Hematopoietic multipotent progenitor cell (in vitro differentiated cells): Measurements from ENCODE around the gene NHSL1. TPM values are rescaled to one million over a fixed set of nuclear protein-coding genes. Genes with fewer than 3 reads are reported as not detected.
A peak's percentile ranks its signal among the peaks of the same experiment; 100 is the strongest.

ENCODE experiments used
- DNase-seq, 3 donors: peaks; one replicate each; pipeline ENCODE4 v3.0.0-alpha.2; 2011 to 2015; ENCODE audit warnings: low read depth in 2 of 3, low spot score in 2 of 3
- total RNA-seq: library from RNA; depleted of rRNA; stranded (reverse); fragments of >200 nt; gene quantifications from one replicate; pipeline ENCODE4 v1.2.3, GENCODE V29; 2012

NHSL1 gene
- total RNA-seq, 1 donor, result 1.6 TPM

- no peak for DNase-seq
Measured at GRCh38 chr6:138523347-138524210, 24.3 kb upstream of the NHSL1 start.

DNA sequence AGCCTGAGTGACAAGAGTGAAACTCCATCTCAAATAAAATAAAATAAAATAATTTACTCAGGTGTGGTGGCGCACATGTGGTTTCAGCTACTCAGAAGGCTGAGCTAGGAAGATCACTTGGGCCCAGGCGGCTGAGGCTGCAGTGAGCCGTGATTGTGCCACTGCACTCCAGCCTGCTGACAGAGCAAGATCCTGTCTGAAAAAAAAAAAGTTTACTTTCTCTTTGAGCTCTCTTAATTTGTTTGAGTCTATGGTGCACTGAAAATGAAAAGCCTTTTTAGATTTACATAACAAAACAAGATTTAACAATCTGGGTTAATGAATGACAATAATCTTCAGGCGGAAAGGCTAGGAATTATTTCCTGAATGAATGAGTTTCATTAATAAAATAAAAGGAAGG lies 23.3 kb upstream of the NHSL1 start:
- DNase-seq, result peak in 1 of 3 donors; percentile 37

DNA sequence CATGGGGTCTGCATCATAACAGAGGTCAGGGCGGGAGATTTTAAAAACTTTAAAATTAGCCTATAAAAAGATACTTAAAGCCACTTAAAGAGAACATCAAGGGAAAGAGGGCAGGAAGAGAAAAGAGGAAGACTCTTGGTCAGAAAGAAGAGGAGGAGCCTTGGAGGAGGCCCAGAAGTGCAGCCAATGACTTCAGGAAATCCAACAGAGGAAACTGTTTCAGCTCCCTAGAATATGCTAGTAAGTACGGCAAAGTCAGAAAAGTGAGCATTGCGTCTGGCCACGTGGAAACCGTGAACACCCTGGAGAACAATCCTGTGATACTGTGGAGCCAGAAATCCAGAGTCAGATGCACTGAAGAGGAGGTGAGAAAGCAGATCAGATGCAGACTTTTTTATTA lies 22.5 kb upstream of the NHSL1 start:
- peak in 1 of 3 donors; percentile 64 for DNase-seq

GRCh38 chr6:138520463-138520862 lies 21.2 kb upstream of the NHSL1 start:
- DNase-seq, result peak in 1 of 3 donors; percentile 49

DNA sequence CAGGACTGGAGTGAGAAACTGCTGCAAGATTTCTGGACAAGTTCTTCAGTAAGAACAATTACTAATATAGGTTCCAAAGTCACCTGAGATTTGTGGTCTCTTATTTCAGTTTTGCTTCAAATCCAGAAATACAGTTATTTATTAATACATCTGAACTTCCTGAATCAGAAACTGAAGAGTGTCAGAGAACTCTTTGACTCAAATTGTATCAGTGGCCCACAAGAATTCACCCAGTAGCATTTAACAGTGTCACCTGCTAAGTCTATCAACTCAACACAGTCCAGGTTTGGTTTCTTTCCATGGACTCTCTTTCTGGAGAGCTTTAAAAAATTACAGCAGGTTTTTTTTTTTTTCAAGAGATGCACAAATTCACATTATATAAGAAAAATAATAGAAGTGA lies 18.8 kb upstream of the NHSL1 start:
- DNase-seq, result no peak

GRCh38 chr6:138517635-138518034 lies 18.3 kb upstream of the NHSL1 start:
- DNase-seq, result peak in 2 of 3 donors; percentile 6 to 50

GRCh38 chr6:138515657-138516248 lies 16.5 kb upstream of the NHSL1 start:
- no peak for DNase-seq

DNA sequence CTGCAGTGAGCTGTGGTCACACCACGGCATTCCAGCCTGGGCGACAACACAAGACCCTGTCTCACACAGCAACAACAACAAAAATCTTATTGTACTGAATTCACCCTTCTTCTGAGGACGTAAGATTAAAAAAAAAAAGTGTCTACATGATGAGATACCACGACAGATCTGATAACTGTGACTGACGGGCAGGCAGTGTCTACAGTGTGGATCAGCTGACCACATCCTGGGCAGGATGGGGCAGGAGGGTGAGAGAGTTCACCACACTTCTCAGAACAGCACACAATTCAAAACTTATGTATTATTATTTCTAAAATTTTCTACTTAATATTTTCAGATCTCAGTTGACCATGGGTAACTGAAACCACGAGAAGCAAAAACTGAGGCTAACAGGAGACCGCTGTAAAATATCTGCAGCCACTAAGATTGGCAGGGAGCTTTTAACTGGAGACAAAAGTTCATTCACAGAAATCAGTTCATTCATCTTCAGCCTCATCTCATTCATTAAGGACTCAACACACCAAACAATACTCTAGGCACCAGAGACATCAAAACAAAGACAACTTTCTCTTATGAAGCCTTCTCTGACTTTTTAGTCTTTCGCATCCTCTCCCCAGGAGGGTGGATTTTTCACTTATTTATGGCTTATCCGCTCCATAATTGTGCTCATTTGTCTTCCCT lies 15.7 kb upstream of the NHSL1 start:
- DNase-seq, result no peak

GRCh38 chr6:138512609-138513008 lies 13.3 kb upstream of the NHSL1 start:
- no peak for DNase-seq

DNA sequence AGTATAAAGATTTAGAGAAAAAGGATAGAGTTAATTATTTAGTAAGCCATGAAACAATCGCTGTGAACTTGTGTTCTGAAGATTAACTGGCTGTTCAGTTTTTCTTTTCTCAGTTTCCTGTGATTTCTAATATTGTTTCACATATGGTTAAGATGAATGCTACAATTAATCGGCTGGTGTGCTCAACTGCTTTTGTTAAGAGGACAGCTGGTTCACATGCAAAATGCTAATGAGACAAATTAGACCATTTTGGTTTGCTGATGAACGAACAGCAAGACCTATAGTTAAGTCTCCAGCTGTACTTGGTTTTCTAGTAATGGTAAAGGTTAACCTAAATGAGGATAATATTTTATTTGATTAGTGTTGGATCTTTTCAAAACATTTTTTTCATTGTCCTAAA lies 10.8 kb upstream of the NHSL1 start:
- DNase-seq, result no peak

GRCh38 chr6:138509371-138509770 lies 10.1 kb upstream of the NHSL1 start:
- DNase-seq, result peak in 2 of 3 donors; percentile 16 to 60

DNA sequence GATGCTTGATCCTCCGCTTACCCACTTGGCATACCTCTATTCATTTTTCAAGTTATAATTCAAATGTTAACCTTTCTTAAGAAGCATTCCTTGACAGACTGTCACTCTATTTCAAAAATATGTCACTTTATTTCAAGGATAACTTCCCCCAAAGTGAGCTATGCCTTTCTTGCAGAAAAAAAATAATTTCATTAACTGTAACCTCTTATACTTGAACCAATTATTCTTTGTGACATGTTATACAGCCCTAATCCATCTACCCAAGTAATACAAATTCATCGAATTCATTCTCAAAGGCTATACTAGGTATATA lies 9.3 kb upstream of the NHSL1 start:
- no peak for DNase-seq

DNA sequence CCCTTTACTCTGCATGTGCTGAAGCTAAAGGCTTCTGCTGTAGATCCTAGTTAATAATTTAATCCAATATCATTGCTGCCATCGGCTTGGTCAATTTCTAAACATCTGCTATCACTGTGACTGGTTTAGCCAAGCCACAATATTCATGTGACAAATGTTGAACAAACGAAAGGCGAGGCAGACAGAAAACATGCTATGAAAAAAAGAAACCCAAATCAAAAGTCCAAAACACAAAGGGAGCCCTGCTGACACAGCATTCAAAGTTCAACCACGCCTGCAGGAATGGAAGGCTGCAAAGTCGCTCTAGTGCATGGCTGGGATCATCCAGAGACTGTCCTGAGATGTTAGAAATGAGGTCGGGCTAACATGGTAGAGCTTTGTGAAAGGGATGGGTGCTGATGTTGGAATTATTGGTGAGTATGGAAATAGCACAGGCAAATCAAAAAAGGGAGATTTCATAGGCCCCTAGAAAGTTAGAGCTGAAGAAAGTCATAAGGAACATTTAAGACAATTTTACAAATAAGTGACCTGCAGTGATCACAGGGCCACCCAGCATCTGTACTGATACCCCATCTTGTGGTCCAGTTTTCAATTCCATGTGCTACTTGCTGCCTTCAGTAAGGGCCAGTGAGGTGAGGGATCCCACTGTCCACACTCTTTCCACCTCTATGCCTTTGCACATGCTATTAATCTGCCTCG lies 8.8 kb upstream of the NHSL1 start:
- no peak for DNase-seq

DNA sequence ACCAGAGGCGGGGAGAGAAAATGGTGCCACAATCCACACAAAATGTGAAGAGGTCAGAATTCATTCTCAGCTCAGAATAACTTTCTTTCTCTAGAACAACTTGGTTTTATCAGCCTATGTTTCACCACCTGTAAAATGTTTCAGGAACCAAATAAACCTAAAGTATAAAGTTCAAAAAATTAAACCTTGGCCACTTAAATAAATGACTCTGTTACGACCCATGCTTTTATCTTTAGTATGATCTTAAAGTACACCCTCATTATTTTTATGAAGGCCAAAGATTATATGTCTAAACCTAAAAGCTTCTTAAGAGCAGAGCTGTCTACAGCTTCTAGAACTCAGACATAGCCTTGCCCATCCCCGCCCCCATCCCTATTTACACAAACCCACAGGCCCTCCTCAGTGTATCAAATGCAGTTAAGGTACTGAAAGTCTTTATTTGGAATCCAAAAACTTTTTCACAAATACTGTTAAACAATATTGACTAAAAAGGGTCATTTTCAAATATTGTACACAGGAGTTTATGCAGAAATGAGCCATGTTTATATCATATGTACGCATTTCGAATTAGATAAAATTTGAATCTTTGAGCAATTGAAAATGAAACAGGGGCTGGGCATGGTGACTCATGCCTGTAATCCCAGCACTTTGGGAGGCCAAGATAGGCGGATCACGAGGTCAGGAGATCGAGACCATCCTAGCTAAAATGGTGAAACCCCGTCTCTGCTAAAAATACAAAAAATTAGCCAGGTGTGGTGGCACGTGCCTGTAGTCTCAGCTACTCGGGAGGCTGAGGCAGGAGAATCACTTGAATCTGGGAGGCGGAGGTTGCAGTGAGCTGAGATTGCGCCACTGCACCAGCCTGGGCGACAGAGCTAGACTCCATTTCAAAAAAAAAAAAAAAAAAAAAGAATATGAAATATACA lies 5.7 kb upstream of the NHSL1 start:
- DNase-seq, result no peak

DNA sequence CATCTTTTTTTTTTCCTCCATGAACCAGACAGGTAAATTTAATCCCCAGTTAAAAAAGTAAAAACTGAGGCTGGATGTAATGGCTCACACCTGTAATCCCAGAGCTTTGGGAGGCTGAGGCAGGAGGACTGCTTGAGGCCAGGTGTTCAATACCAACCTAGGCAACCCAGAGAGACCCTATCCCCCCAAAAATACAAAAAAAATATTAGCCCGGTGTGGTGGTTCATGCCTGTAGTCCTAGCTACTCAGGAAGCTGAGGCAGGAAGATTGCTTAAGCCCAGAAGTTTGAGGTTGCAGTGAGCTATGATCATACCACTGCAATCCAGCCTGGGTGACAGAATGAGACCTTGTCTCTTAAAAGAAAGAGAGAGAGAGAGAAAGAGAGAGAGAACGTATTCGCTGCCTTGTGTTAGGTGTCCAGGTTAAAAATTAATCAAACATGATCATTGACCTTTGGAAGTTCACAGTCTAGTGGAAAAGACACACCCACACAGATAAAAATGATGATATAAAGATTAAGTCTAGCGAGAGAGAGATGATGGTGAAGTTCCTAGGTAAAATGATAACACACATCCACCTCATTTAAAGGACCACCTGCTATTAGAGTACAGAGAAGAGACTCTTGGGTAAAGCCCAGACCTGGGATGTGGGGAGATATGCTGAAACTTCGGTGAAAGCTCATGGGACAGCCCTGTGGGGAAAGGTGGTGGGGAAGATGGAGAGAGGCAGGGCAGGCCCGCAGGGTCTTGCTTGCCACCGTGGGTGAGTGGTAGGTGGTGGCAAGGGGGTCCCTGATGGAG lies 4.8 kb upstream of the NHSL1 start:
- peak in 1 of 3 donors; percentile 40 for DNase-seq

- DNase-seq, result no peak
Measured at GRCh38 chr6:138502546-138502945, 3.3 kb upstream of the NHSL1 start.

DNA sequence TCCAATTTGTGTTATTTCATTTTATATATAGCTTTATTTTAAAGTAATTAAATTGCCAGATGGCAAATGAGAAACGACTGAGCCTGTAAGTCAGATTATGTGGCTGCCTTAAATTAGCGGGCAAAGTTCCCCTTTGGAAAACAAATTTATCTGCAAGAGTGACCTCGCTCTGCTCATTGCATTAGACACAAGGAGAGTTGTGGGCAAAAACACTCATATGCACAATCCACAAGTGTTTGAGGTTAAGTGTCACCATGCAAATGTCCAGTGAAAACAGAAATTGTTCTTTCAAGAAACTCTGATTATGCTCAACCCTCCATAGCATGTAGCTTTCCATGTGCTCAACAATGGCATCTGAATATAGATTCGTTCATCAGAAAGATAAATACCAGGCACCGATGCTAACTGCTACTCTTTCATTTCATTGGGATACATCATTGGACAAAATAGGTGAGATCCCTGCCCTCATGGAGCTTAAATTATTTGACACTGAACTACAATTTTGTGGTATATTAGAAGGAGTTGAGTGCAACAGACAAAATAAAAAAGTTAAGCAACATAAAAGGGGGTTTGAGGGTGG lies 1.7 kb upstream of the NHSL1 start:
- DNase-seq, result no peak

GRCh38 chr6:138500045-138500665 lies 861 bp upstream of the NHSL1 start:
- DNase-seq, result no peak
